Measurements from ENCODE around the gene ADD2. TPM values are rescaled to one million over a fixed set of nuclear protein-coding genes. Genes with fewer than 3 reads are reported as not detected.

ADD2 gene
- total RNA-seq, 1 experiment from 2014 or later: 23.1 TPM

DNA sequence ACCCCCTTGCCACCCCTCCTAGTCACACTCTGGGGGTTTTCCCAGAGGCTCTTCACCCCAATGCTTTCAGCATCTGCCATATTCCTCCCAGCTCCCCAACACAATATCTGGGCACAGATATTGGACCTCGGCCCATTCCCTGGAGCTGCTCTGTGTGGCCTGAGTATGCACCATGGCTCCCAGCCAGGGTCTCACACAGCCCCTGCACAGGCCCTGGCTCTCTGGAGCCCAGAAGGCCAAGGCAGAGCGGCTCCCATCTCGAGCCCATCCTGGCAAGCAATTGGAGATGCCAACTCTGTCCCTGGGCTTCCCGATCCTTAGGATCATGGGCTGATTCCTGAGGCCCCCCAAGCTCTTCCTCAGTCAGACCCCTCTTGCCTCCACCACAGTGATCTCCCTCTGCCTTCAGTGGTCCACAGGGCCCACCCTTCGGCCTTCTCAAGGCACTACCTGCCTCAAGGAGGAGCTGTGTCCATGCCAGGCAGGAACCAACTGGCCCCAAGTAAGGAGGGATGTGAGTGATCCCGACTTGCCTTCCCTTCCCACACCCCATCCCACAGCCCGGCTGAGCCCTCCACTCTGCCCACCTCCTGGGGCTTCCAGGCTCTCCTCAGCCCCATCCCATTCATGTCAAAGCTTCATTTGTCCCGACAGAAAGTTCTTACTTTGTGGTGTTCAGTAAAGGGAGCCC, 62.7 kb downstream of the ADD2 start:
- no peak for DNase-seq (ENCODE audit: extremely low read depth, low read depth)

DNA sequence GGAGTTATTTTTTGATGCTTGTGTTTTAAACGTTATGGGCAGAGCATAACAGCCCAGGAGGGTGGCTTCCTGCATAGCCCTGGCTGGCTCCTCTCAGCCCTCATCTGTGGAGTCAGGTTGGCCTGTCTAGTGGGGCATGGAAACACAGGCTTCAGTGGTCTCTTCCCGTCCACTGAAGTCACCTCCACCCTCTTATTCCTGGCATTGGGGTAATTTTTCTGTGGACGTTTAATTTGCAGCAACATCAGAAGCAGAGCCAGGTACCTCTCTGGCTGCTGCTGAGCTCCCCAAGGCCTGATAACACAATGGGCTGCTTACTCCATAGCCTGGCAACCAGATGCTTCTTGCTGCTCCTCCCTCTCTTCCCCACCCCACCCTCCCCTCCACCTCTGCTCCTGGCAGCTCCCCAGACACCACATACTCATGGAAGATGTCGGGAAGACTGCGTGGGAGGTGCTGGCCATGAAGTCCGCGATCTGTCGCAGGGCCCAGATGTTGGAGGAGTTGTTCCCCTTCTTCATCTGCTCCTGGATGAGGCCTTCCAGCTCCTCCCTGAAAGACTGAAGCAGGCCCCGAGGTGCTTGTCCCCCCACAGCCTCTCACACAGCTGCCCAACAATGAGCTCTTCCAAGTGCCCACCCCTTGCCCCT, 64.0 kb downstream of the ADD2 start:
- no peak for DNase-seq (ENCODE audit: extremely low read depth, low read depth)

DNA sequence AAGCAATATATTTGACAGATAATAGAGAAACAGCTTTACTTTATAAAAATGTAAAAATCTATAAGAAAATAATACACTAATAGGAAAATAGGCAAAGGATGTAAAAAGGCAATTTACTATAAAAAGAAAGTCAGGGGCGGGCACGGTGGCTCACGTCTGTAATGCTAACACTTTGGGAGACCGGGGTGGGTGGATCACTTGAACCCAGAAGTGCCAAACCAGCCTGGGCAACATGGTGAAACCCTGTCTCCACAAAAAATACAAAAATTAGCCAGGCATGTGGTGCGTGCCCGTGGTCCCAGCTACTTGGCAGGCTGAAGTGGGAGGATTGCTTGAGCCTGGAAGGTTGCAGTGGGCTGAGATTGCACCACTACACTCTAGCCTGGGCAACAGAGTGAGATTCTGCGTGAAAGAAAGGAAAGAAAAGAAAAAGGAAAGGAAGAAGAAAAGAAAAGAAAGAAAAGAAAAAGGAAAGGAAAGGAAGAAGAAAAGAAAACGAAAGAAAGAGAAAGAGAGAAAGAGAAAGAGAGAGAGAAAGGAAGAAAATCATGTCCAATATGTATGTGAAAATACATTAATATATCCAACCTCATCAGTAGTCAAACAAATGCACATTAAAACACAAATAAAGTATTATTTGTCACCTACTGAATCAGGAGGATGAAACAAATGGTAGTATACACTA, 65.1 kb downstream of the ADD2 start:
- DNase-seq (ENCODE audit: extremely low read depth, low read depth): no peak

DNA sequence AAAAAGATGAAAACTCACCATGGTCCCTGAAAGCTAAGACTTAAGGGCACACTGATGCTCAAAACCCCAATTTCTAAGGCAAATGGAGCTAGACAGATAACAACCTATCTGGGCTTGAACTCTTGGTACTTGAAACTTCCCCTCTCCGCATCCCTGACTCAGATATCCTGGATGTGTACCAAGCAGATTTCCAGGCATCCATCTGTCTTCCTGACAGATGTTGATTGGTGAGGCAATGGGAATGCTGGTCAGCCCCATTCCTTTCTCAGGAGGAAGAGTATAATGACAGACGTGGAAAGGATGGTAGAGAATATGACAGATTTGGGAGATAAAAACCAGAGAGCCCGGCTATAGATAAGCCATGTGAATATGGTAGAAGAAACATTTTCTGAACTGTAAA, 69.2 kb downstream of the ADD2 start:
- DNase-seq (ENCODE audit: extremely low read depth, low read depth): no peak

DNA sequence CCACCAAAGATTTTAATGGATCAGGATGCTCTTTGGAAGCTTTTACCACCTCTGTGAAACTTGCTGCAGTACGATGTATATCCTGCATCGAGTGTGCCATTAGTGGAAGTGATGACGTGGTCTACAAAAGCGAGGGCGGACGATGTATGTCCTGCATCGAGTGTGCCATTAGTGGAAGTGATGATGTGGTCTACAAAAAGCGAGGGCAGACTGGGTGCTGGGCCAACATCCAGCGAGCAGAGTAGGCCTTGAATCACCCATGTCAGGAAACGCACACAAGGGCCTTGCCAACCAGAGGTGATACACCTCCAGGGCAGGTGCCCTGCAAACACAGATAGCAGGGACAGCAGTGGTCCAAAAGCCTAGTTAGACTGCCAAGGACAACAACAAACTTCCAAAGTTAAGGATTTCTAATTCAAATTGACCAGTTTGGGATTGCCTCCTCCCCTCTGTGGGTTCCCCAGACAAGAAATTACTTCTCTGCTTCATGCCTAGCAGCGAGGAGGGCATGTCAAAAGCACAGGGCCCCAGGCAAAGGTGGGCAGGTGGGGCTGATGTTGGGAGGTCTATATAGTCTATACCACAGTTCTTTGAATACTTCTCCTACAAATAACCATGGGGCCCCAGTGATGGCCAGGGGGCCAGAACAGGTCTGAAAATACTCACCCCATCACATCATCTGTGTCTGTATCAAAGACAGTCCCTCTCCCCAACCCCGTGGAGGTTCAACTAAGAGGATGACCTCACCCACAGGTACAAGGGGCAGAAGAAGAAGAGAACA, 70.2 kb downstream of the ADD2 start:
- DNase-seq (ENCODE audit: extremely low read depth, low read depth): no peak

DNA sequence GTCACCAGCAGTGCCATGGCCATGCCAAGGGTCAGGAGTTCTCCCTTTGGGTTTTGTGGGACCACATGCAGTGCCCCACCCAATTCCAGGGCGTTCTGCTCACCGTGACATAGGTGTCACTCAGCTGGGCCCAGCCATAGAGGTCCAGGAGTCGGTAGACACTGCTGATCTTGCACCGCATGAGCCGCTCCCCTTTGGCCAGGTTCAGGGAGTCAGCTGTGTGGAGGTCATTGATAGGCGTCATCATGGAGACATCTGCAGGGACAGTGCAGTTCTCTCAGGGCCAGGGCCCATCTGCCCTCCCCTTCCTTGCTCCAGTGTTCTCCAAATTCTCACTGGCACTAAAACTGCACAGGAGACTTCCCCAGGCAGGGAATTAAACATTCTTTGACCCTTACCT, 71.9 kb downstream of the ADD2 start:
- no peak for DNase-seq (ENCODE audit: extremely low read depth, low read depth)

DNA sequence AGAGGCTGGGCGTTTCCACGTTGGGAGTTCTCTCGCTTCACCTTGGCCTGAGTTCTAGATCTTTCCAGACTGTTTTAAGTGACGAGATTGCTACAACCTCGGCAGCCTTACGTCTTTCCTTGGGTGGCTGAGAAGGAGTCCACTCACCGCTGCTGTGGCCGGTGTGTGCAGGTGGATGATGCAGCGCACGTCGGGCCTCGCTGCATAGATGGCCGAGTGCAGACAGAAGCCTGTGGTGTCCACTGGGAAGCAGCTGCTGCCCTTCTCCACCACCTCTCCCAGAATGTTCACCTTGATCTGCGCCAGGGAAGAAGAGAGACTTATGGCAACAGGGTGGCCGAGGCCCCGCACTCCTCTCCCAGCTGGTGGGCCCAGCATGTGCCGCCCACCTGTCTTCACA, 75.7 kb downstream of the ADD2 start:
- DNase-seq (ENCODE audit: extremely low read depth, low read depth): no peak

DNA sequence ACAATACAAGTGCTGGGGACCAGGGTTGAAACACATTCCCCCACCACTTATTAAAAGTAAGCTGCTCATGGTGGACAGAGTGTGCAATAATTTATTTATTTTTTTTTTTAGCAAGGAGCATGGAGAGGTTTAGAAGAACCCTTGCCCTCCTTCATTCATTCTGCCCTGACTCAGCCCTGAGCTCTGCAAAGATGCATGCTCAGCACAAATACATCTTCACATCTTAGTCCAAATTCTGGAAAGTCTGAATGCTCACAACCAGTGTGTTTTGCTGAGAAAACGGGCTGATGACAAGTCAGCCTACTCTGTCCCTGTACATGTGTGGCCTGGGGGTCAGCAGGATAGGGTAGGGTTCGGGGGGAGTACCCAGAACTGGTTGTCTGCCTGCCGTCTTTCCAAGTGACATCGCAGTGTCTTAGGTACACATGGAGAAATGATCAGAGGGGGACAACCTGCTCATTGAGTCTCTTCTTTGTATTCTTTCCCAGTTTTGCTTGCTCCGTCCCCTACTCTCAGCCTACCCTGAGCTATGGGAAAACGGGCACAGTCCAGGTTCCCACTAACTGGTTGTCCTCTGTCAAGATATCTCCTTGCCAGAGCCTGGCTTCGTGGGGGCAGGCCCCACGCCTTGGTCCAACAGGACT, 76.4 kb downstream of the ADD2 start:
- DNase-seq (ENCODE audit: extremely low read depth, low read depth): no peak

DNA sequence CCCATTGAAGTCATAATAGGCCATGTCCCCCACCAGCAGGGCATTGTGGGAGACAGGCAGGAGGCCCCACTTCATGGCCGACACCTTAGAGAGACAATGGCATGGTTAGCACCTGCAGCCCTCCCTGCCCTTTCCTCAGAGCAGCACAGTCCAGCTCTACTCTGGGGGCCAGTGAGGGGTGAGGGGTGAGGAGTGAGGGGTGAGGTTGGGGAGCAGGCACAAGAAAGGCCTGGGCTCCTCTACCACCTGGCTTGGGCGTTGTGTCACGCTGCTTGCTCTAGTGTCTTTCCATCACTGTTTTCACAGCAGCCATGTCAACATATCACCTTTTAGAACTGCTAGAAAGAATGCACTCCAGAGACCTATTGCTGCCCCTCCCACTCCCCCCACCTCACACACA, 77.2 kb downstream of the ADD2 start:
- DNase-seq (ENCODE audit: extremely low read depth, low read depth): no peak

DNA sequence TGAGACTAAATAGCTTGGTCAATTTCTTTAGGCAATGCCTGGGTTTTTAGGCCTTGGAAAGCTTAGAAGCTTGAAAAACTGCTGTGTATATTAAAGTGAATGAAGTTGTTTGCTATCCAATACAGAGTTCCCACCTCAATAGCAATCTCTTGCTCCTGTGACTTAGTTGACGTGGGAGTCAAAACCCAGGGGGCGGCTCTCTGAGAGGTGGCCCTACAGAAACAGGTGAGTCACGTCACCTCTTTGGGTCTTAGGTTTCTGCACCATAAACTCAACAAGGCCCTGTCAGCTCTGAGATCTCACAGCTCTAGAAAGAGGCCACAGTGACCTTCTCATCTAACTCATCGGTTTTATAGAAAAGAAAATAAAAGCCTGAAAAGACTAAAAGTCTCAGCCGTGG, 79.6 kb downstream of the ADD2 start:
- DNase-seq (ENCODE audit: extremely low read depth, low read depth): no peak

DNA sequence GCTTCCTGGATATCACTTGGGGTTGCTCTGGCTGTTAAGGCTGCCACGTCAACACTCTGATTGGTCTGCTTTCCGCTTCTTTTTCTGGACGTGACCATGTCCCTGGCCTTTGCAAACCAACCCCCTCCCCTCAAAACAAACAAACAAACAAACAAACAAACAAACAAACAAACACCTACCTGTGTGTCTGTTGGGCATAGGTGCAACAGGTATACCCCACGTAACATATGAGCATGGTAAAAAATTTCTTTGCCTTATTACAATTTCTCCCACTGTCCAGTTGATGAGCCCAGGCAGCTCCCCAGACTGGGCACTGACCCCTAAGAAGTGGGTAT, 80.6 kb downstream of the ADD2 start:
- DNase-seq (ENCODE audit: extremely low read depth, low read depth): no peak

DNA sequence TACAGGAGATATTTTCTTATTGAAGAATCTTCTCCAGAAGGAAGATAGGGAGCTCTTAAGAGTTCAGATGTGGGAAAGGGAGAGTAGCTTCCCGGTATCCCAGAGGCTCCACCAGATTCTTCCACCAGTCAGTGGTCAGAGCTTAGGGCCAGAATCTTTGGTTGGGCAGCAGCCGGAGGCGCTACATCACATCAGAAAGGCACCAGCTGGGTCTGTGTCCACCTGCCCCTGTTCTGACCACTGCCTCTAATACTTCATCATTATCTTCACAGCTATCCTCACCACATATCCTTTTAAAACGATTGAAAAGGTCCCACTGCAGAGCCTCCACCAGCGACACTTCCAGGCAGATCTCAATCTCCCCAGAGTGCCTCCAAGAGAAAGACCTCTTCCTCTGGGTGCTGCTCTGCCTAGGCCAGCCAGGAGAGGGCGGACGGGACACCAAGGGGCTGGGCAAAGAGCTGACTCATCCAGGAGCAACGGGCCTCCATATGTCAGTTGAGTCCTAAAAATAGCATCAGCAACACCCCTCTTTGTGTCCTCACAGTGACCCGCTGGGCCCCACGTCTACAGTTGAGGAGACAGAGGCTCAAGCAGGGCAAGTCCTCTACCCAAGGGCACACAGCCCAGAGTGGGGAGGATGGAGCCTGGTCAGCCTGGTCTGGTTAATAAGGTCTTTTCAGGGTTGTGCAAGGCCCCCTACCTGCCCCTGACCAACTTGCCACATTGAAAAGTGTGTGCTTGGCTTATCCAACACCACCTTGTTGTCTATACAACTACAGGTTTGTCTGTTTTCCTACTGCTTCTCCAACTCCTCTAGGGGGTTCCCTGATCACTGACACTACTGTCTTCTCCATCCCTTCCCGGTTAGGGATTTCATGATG, 81.2 kb downstream of the ADD2 start:
- DNase-seq (ENCODE audit: extremely low read depth, low read depth): peak; percentile 75

DNA sequence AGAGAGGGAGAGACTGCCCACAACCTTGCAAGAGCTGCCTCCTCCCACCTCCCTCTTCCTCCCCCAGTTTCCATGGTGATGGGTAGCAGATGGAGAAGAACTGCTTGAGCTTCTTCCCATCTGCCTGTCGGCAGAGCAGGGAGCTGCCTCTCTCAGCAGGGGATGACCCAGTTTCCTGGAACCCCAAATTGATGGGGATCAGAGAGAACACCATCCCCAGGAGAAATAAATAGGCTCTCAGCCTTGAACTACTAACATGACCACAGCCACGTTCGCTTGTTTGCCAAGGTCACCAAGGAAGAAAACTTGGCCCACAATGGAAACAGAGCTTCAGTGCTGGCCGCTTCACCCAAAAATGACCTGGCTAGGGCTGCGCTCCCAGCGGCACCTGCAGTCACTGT, 82.2 kb downstream of the ADD2 start:
- no peak for DNase-seq (ENCODE audit: extremely low read depth, low read depth)

DNA sequence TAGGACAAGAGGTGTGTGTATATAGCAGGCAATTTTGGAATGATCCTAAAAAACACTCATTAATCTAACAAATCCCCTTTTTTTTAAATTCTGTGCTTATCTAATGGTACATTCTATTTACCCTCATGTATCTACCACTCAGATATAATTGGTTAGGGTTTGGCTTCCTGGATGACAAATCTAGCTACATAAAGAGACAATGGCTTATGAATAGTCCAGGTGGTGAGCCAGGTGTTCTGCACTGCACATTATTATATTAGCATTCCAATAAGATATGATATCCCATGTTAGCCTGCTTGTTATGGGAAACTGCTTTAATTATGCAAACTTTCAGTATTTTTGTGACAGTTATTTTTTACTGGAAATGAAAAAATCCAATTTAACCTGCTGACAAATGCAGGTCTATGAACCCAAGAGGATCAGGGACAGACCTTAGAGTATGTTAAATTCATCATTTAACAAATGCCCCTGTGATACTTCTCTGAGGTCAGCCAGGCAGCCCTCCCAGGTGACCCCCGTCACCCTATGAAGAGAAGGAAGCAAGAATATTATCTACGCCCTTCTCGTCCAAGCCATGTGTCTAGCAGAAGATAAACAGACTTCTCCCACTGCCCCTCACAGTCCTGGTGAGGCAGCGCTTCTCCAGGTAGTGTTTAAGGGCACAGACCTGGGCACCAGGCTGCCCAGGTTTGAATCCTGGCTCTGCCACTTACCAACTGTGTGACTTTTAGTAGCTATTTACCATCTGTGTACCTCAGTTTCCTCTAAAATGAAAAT, 83.0 kb downstream of the ADD2 start:
- DNase-seq (ENCODE audit: extremely low read depth, low read depth): no peak

DNA sequence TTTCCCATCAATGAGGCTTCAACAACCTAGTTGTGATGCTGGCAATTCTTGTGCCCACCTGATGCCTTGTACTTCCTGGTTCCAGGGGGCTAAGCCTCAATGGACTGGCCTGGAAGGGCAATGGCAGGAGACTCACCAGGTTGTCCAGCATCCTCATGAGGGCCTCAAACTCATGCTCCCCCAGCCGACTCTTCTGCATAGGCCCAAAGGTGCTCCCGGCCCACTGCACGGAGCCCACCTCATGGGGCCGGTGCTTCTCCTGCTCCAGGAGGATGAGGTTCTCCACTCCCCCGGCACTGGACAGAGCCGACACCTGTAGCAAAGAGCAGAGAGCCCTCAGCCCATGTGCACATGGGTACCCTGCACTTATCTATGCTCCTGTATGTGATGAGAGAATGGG, 84.5 kb downstream of the ADD2 start:
- DNase-seq (ENCODE audit: extremely low read depth, low read depth): no peak

DNA sequence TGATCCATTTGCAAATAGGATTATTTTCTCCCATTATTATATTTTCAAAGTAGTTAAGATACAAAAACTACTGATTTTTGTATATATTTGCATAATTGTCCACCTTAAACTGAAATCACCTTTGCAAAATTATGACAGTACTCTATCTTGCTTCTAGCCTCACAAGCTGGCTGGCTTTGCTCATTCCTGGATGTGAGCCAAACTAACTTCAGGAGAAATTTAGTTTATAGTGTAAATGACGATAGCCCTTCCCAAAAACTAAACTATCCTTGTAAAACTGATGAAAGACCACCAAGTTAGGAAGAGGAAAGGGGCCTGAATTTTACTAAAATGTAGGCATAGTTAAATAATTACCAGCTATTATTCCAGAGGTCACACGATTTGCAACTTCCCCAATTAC, 87.3 kb downstream of the ADD2 start:
- DNase-seq (ENCODE audit: extremely low read depth, low read depth): no peak

DNA sequence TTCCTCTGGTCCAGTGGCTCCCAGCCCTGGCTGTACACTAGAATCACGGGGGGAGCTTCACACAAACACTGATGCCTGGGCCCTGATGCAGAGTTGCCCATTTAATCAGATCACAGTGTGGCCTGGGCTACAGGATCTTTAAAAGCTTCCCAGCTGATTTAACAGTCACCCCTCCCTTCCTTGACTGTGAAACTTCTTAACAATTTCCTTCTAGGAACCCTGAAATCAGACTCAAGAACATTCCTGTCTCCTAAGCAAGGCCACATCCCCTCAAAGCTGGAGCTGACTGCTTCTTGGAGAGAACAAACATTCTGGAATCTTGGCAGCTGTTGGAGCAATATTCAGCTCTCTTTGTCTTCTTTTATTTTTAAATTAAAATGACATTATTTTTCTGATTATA, 88.7 kb downstream of the ADD2 start:
- DNase-seq (ENCODE audit: extremely low read depth, low read depth): no peak

DNA sequence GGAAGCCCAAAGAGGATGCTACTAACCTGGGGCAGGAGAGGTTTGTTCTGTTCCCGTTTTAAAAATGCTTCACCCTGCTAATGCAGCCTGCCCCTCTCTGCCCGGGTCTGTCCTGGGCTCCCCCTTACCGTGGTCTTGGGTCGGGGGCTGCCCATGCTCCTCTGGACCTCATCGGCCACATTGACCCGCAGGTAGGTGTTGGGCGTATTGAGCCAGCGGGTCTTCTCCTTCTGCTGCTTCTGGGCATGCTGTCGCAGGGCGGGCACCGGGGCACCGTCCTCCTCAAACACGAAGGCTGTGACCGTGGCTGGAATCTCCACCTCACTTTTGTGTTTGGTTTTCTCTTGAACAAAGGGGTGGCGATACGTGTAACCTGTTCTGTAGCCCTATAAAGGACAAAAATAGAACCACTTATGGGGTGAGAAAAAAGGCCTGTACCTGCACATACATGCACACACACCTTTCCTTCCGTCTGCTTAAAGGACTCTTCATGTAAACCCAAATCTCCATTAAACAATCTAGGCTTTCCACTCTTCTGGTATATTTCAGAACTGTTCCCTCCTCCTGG, 89.3 kb downstream of the ADD2 start:
- DNase-seq (ENCODE audit: extremely low read depth, low read depth): no peak
